DOHH2 (cell line): ENCODE measurements around the gene CHRNA9.

ENCODE experiments used
- H3F3A ChIP-seq: fragments of 200-600 bp; sonication (generic), shearing (Covaris generic); 2 replicates; pipeline ENCODE4 v1.6.0; 2016; ENCODE audit warnings: antibody characterized with exemption, mild to moderate bottlenecking; ENCODE audit not compliant: control insufficient read depth, insufficient read depth
- H3K27ac ChIP-seq: fragments of 200-600 bp; sonication (generic); 2 replicates; pipeline ENCODE4 v1.5.1; 2014; ENCODE audit warnings: low read depth, mild to moderate bottlenecking, low read length, moderate library complexity
- H3K27me3 ChIP-seq: fragments of 200-600 bp; sonication (generic); 2 replicates; pipeline ENCODE4 v1.6.1; 2014; ENCODE audit warnings: mild to moderate bottlenecking, low read length, mixed read lengths; ENCODE audit not compliant: control insufficient read depth
- H3K36me3 ChIP-seq: fragments of 200-600 bp; sonication (generic); 2 replicates; pipeline ENCODE4 v1.6.1; 2014; ENCODE audit warnings: mild to moderate bottlenecking, low read length, moderate library complexity, mixed read lengths; ENCODE audit not compliant: control insufficient read depth
- H3K4me1 ChIP-seq: fragments of 200-600 bp; sonication (generic); 2 replicates; pipeline ENCODE4 v1.6.1; 2014; ENCODE audit warnings: mild to moderate bottlenecking, low read length, mixed read lengths; ENCODE audit not compliant: control insufficient read depth
- H3K4me2 ChIP-seq: fragments of 200-600 bp; sonication (generic); 2 replicates; pipeline ENCODE4 v1.6.0; 2014; ENCODE audit warnings: mild to moderate bottlenecking, low read length, moderate library complexity
- H3K4me3 ChIP-seq: fragments of 200-600 bp; sonication (generic); 2 replicates; pipeline ENCODE4 v1.5.1; 2014; ENCODE audit warnings: mild to moderate bottlenecking, low read length, mixed read lengths
- H3K79me2 ChIP-seq: fragments of 200-600 bp; sonication (generic); 2 replicates; pipeline ENCODE4 v1.6.1; 2014; ENCODE audit warnings: mild to moderate bottlenecking, low read length, mixed read lengths; ENCODE audit not compliant: control insufficient read depth
- H3K9me2 ChIP-seq: fragments of 200-600 bp; sonication (generic); replicated peaks from 2 replicates; pipeline ENCODE4 v1.6.1; 2014; ENCODE audit warnings: mild to moderate bottlenecking, low read length, mixed read lengths; ENCODE audit not compliant: control insufficient read depth
- H3K9me3 ChIP-seq: fragments of 200-600 bp; sonication (generic); 2 replicates; pipeline ENCODE4 v1.6.1; 2014; ENCODE audit warnings: antibody characterized with exemption, low read length, mixed read lengths; ENCODE audit not compliant: control insufficient read depth, insufficient read depth
- H4K20me1 ChIP-seq: fragments of 200-600 bp; sonication (generic); 2 replicates; pipeline ENCODE4 v1.6.0; 2014; ENCODE audit warnings: low read depth, mild to moderate bottlenecking, antibody characterized with exemption, low read length, moderate library complexity; ENCODE audit not compliant: control insufficient read depth, insufficient read depth
- EZH2phosphoT487 ChIP-seq: fragments of 200-600 bp; sonication (generic); IDR thresholded peaks from 2 replicates; pipeline ENCODE4 v1.6.1; 2017; ENCODE audit warnings: borderline replicate concordance, mild to moderate bottlenecking, antibody characterized with exemption, low read length, moderate library complexity, mixed read lengths
- TF ChIP-seq, protein P1 (sequence below): fragments of 200-600 bp; sonication (generic); IDR thresholded peaks from one replicate; pipeline ENCODE4 v1.5.1; 2014; ENCODE audit warnings: antibody characterized with exemption, mild to moderate bottlenecking, low read depth, low read length; ENCODE audit not compliant: poor library complexity, severe bottlenecking

CHRNA9 gene

DNA sequence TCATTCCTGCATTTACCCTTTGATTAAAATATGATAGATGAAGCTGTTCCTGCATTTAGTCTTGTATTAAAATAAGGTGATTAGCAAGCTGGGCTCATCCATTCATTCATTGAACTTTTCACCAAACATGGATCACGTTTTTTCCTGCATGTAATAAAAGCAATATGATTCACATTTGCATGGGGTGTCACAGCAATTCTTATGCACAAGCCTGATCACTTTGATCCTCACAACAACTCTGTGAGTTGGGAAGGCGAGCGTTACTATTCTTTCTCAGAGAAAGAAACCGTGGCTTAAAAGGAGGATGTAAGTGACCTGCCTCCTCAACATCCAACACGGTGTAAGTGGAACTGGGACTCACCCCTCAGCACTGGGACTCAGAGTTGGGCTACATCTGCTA lies 20.0 kb downstream of the CHRNA9 start:
- Histone ChIP-seq H4K20me1 (no peaks in the 10 kb centered on the region), H3K4me2 (no peak overlapping the region), H3K4me1 (peaks cover 10% of the 10 kb centered on the region), H3K36me3 (no peaks in the 10 kb centered on the region), H3K9me3 (no peaks in the 10 kb centered on the region), H3K27me3 (no peaks in the 10 kb centered on the region), H3K9me2 (no peaks in the 10 kb centered on the region), H3K4me3 (no peak overlapping the region), H3K79me2 (no peaks in the 10 kb centered on the region), H3F3A (no peaks in the 10 kb centered on the region), H3K27ac (no peak overlapping the region)
- TF ChIP-seq EZH2phosphoT487, result no peak
- TF ChIP-seq, protein P1, sequence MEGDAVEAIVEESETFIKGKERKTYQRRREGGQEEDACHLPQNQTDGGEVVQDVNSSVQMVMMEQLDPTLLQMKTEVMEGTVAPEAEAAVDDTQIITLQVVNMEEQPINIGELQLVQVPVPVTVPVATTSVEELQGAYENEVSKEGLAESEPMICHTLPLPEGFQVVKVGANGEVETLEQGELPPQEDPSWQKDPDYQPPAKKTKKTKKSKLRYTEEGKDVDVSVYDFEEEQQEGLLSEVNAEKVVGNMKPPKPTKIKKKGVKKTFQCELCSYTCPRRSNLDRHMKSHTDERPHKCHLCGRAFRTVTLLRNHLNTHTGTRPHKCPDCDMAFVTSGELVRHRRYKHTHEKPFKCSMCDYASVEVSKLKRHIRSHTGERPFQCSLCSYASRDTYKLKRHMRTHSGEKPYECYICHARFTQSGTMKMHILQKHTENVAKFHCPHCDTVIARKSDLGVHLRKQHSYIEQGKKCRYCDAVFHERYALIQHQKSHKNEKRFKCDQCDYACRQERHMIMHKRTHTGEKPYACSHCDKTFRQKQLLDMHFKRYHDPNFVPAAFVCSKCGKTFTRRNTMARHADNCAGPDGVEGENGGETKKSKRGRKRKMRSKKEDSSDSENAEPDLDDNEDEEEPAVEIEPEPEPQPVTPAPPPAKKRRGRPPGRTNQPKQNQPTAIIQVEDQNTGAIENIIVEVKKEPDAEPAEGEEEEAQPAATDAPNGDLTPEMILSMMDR, result no peak

DNA sequence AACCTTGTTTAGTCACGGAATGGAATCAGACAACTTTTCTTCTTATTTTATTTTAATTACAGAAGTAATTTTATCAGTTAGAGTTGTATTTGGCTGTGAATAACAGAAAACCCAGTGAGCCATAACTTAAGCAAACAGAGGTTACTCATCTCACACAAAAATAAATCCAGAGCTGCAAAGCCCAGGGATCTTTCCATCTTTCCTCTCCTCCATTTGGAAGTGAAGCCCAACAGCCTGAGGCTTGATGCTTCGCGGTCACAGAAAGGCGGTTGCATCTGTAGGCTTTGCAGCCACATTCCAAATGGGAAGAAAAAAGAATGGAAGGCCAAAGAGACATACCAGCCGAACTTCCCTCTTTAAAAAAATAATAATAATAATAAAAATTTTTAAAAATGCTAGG lies 22.6 kb downstream of the CHRNA9 start:
- H3F3A ChIP-seq, result no peaks in the 10 kb centered on the region
- no peak overlapping the region for H3K27ac ChIP-seq
- peaks cover 10% of the 10 kb centered on the region for H3K4me1 ChIP-seq
- no peaks in the 10 kb centered on the region for H3K36me3 ChIP-seq
- H4K20me1 ChIP-seq, result no peaks in the 10 kb centered on the region
- no peak overlapping the region for H3K4me2 ChIP-seq
- H3K4me3 ChIP-seq, result no peak overlapping the region
- no peaks in the 10 kb centered on the region for H3K27me3 ChIP-seq
- TF ChIP-seq EZH2phosphoT487, result no peak
- TF ChIP-seq, protein P1, result no peak
- no peaks in the 10 kb centered on the region for H3K9me2 ChIP-seq
- H3K79me2 ChIP-seq, result no peaks in the 10 kb centered on the region
- H3K9me3 ChIP-seq, result no peaks in the 10 kb centered on the region

GRCh38 chr4:40361338-40361737 lies 26.2 kb downstream of the CHRNA9 start:
- TF ChIP-seq EZH2phosphoT487, result no peak
- TF ChIP-seq, protein P1, result no peak
- no peaks in the 10 kb centered on the region for H3K9me3 ChIP-seq
- H3K27ac ChIP-seq, result no peak overlapping the region
- H3K4me3 ChIP-seq, result no peak overlapping the region
- H3K79me2 ChIP-seq, result no peaks in the 10 kb centered on the region
- H3K9me2 ChIP-seq, result no peaks in the 10 kb centered on the region
- peaks cover 5% of the 10 kb centered on the region for H3K4me1 ChIP-seq
- no peak overlapping the region for H3K4me2 ChIP-seq
- H3K36me3 ChIP-seq, result no peaks in the 10 kb centered on the region
- H3K27me3 ChIP-seq, result no peaks in the 10 kb centered on the region
- no peaks in the 10 kb centered on the region for H3F3A ChIP-seq
- no peaks in the 10 kb centered on the region for H4K20me1 ChIP-seq
